ENCODE results near the gene CCHCR1. TPM values are rescaled to one million over a fixed set of nuclear protein-coding genes. Genes with fewer than 3 reads are reported as not detected.

CCHCR1 gene
- 9.3 and 9.6 TPM in 2 replicates for total RNA-seq

GRCh38 chr6:31157513-31158139 lies at the start of gene CCHCR1:
Gene CCHCR1, minus strand, starts transcription at chr6:31157802. Its CDS starts 202 bp downstream, at chr6:31157600.

DNA sequence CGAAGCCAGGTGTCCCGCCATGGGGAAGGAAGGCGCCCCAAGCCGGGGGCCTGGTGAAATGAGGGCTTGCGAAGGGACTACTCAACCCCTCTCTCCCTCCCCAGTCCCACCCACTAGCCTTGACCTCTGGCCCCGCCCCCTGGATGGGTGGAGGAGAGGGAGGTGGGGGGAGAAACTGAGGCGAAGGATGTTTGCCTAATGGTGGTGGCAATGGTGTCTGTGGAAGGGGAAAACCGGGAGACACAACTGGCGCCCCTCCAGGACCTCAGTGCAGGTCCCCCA lies 12.9 kb upstream of the CCHCR1 start, which contains the start of gene POU5F1:
Gene POU5F1, minus strand, starts transcription at position 83 of the 282 bp plus-strand sequence. Its CDS starts 62 bp downstream, at position 21.

DNA sequence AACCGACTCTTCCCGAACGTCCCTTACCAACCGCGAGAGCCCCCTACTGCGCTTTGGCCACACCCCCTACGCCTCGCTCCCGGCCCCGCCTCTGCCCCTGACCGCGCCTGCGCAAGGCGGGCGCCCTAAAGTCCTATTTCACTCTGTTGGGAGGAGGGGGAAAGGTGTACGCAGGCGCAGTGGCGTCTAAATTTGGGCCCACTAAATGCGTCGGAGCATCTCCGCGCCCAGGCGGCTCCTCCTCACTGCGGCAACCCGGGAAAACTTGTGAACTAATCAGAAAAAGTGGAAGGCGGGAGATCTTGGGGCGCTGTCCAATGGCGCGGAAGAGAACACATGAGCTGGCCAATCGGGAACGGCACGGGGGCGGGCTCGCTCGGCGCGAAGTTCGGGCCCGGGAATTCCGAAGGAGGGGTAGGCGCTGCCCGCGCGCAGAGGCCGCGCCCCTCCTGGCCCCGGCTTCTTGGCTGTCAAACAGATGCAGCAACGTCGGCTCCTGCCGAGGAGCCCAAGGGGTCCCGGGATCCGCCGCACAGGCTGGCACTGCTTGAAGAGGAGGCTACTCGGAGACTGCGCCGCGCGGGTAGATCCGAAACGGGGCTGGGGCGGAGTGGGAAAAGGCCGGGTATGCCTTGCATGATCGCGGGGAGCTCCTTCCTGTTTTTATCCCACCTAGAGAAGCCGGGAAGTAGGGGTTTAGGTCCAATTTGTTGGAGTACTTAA lies 699 bp upstream of the CCHCR1 start, which contains the start of gene TCF19:
Gene TCF19, plus strand, starts transcription at position 450 of the 723 bp plus-strand sequence. CDS start 881 bp downstream, outside the sequence.

DNA sequence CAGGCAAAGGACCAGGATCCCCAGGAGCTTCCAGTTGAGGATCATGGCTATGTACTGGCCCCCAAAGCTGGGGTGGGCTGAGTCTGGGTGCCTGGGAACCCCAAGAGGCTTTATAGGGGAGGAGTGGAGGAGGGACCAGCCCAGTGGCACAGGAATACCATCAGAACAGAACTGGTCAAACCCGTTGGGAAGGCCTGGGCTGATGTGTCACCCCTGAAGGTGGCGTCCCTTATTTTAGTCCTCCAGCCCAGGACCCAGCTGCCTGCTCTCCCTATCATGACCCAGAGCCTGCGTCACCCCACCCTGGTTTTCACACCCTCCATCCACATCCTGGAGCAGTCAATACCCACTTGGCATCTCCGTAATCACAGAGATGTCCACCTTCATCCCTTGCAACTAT lies 18.6 kb downstream of the CCHCR1 start, which contains the start of gene PSORS1C2:
Gene PSORS1C2, minus strand, starts transcription at position 85 of the 400 bp plus-strand sequence. Its CDS starts 40 bp downstream, at position 45.

DNA sequence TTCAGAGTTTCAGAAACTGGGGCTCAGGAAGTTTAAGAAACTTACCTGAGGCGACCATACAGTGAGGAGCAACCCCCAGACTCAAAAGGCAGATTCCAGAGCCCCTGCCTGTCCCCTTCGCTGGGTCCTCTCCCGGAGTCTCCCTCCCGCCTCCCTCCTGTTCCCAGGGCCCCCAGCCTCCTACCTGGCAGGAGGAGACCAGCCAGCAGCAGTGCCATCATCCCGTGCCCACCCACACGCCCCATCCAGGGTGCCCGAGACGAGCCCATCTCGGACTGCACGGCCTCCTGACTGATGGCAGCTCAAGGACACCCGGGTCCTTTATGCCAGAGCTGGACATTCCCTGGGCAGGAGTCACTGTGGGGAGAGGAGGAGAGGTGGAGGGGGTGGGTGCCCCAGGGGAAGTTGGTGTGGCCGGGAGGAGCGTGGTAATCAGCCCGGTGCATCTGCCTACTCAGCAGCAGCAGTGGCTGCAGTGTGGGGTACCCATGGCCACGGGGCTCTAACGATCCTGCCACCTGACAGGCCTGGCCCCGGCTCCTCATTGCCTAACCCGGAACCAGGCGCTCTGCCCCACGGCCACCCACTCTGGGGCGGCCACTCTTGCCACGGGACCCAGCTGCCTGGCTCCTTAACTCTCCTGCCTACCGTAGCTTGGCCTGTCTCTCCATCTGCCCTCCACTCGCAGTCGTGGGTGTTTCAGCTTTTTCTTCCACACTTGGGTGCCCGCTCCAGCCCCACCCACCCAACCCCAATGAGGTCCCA lies 37.3 kb downstream of the CCHCR1 start, which contains the start of gene CDSN:
Gene CDSN, minus strand, starts transcription at position 296 of the 765 bp plus-strand sequence. Its CDS starts 27 bp downstream, at position 269.

DNA sequence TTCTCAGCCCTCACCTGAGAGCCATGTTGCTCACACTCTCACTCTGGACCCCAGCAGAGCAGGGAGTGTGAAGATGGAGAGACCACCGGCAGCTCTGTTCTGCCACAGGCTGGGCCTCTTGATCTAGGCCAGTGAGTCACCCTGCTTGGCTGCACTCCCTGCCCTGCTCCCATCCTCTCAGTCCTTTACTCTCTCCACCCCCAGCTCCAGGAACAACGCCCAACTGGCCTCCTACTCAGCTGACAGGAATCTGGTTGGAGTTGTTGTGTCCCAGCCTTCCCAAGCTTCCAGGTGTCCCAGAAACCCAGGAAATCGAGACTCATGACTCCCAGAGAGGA lies 43.1 kb downstream of the CCHCR1 start, which contains the start of gene PSORS1C1:
Gene PSORS1C1, plus strand, starts transcription at position 260 of the 338 bp plus-strand sequence. CDS start 14,833 bp downstream, outside the sequence.

GRCh38 chr6:31112478-31112877 lies 45.1 kb downstream of the CCHCR1 start, which contains the start of gene C6orf15:
Gene C6orf15, minus strand, starts transcription at chr6:31112575. Its CDS starts 20 bp downstream, at chr6:31112555.

Other genes starting within 250 kb of the CCHCR1 start
- 10.4 and 12.7 TPM in 2 replicates for gene GTF2H4, start 249.6 kb downstream of the CCHCR1 start, total RNA-seq
- gene VARS2, start 243.6 kb downstream of the CCHCR1 start, total RNA-seq, result 9.6 and 11.0 TPM in 2 replicates
- not detected in 2 replicates for gene SFTA2, start 225.6 kb downstream of the CCHCR1 start, total RNA-seq
- not detected in 2 replicates for gene MUCL3, start 216.8 kb downstream of the CCHCR1 start, total RNA-seq
- gene MUC21, start 174.1 kb downstream of the CCHCR1 start, total RNA-seq, result not detected in 2 replicates
- gene MUC22, start 147.3 kb downstream of the CCHCR1 start, total RNA-seq, result not detected in 2 replicates
- gene C6orf15, start 45.2 kb downstream of the CCHCR1 start, total RNA-seq, result not detected in 2 replicates
- gene PSORS1C1, start 43.0 kb downstream of the CCHCR1 start, total RNA-seq, result 3.7 and 4.0 TPM in 2 replicates
- under 0.01 TPM in 1 of 2 replicates, not detected in the other for gene CDSN, start 37.4 kb downstream of the CCHCR1 start, total RNA-seq
- gene PSORS1C2, start 18.7 kb downstream of the CCHCR1 start, total RNA-seq, result not detected in 2 replicates
- 4.4 and 8.8 TPM in 2 replicates for gene TCF19, start 787 bp upstream of the CCHCR1 start, total RNA-seq
- gene POU5F1, start 12.9 kb upstream of the CCHCR1 start, total RNA-seq, result not detected in 2 replicates
- 288 and 354 TPM in 2 replicates for gene HLA-C, start 114.3 kb upstream of the CCHCR1 start, total RNA-seq
- gene HLA-B, start 199.4 kb upstream of the CCHCR1 start, total RNA-seq, result 326 and 346 TPM in 2 replicates
- gene MICA, start 245.8 kb upstream of the CCHCR1 start, total RNA-seq, result 18.2 and 51.9 TPM in 2 replicates

All from dermis lymphatic vessel endothelial cell (primary cell).